GM12878 (cell line): ENCODE data around the gene SLC34A3. TPM values are rescaled to one million over a fixed set of nuclear protein-coding genes. Genes with fewer than 3 reads are reported as not detected.

Source experiments
- ATAC-seq: fragments of 200-7000 bp; cut with Tn5 transposase; 3 replicates; pipeline ENCODE4 v1.9.1; 2020; ENCODE audit warnings: mild to moderate bottlenecking, moderate library complexity
- BruUV-seq: library from RNA; stranded (reverse); fragments of 400-500 nt; replicated peaks from 2 replicates; lab custom pipeline; 2021; lab: Mats Ljungman, UMichigan
- CTCF ChIA-PET: fragments of 300-600 bp; sonication (Branson Sonifier 250); formaldehyde crosslinking; extraction: SDS; loops from one replicate; lab custom pipeline; 2021; ENCODE audit warnings: inconsistent platforms; lab: Yijun Ruan, JAX
- POLR2A ChIA-PET: fragments of 350-600 bp; formaldehyde crosslinking; extraction: SDS; loops from one replicate; lab custom pipeline; 2021; ENCODE audit warnings: inconsistent platforms; lab: Charles Lee
- RAD21 ChIA-PET: fragments of 300-600 bp; sonication (Branson Sonifier 250); formaldehyde crosslinking; loops from one replicate; lab custom pipeline; 2023; ENCODE audit warnings: antibody characterized with exemption; ENCODE audit not compliant: unreplicated experiment; lab: Charles Lee
- SMC1A ChIA-PET: fragments of 300-600 bp; sonication (Branson Sonifier 250); formaldehyde crosslinking; loops from one replicate; lab custom pipeline; 2023; ENCODE audit not compliant: unreplicated experiment, uncharacterized antibody; lab: Charles Lee
- DNase-seq: peaks from one replicate; pipeline ENCODE4 v3.0.0-alpha.2; 2011; ENCODE audit warnings: low read depth, low spot score
- FAIRE-seq: peaks from 3 replicates; lab custom pipeline; 2011; peaks lifted over from hg19 to GRCh38; lab: Jason Lieb, UNC
- H2AFZ ChIP-seq: 2 replicates; pipeline ENCODE4 v1.6.0; 2011; ENCODE audit warnings: low read depth, low read length, control low read depth; ENCODE audit not compliant: control insufficient read depth
- H3K27ac ChIP-seq: 2 replicates; pipeline ENCODE4 v1.5.1; 2011; ENCODE audit warnings: control low read depth; ENCODE audit not compliant: control insufficient read depth, insufficient read depth
- H3K27me3 ChIP-seq, 2 experiments: replicated peaks in 1 of 2; 2 replicates each; pipeline versions ENCODE4 v1.6.0 to v1.6.1; 2011; ENCODE audit warnings: low read length in 1 of 2; ENCODE audit not compliant: control insufficient read depth in 2 of 2, insufficient read depth in 2 of 2
- H3K36me3 ChIP-seq, 2 experiments: 2 replicates each; pipeline ENCODE4 v1.5.1; 2011; ENCODE audit warnings: low read length in 1 of 2; ENCODE audit not compliant: control insufficient read depth in 2 of 2, insufficient read depth in 2 of 2
- H3K4me1 ChIP-seq: 2 replicates; pipeline ENCODE4 v1.6.1; 2011; ENCODE audit warnings: mild to moderate bottlenecking, low read length, moderate library complexity, mixed read lengths; ENCODE audit not compliant: control insufficient read depth, insufficient read depth
- H3K4me2 ChIP-seq: 2 replicates; pipeline ENCODE4 v1.6.0; 2011; ENCODE audit warnings: control low read depth; ENCODE audit not compliant: control insufficient read depth, insufficient read depth
- H3K4me3 ChIP-seq: fragments of 200-600 bp; sonication (generic); 2 replicates; pipeline ENCODE4 v1.5.1; 2016
- H3K79me2 ChIP-seq: 2 replicates; pipeline ENCODE4 v1.6.0; 2011; ENCODE audit warnings: low read length; ENCODE audit not compliant: control insufficient read depth, insufficient read depth
- H3K9ac ChIP-seq: 2 replicates; pipeline ENCODE4 v1.8.0; 2011; ENCODE audit warnings: low read length, control low read depth, mixed read lengths; ENCODE audit not compliant: control insufficient read depth, insufficient read depth
- H3K9me3 ChIP-seq: replicated peaks from 3 replicates; pipeline ENCODE4 v1.5.1; 2011; ENCODE audit warnings: mild to moderate bottlenecking, low read length; ENCODE audit not compliant: control insufficient read depth, insufficient read depth
- H4K20me1 ChIP-seq: 2 replicates; pipeline ENCODE4 v1.6.0; 2011; ENCODE audit not compliant: control insufficient read depth, insufficient read depth
- BHLHE40 ChIP-seq, 2 experiments: fragments of 450-650 bp in 1 of 2; IDR thresholded peaks; 2 replicates each; pipeline ENCODE4 v1.6.1; 2011 to 2017; ENCODE audit warnings: low read depth in 2 of 2, borderline replicate concordance in 1 of 2, improper control_type of control experiment in 1 of 2, low read length in 1 of 2, mild to moderate bottlenecking in 1 of 2
- WGBS: methylation state at CpG from one replicate; pipeline ENCODE4 v1.1.6; 2016; ENCODE audit warnings: low lambda C conversion rate; ENCODE audit not compliant: insufficient replicate concordance, insufficient coverage; ENCODE audit errors: missing lambda C conversion rate; 5-methylcytosine and 5-hydroxymethylcytosine counted together
- in situ Hi-C: fragments of 300-500 bp; cut with MboI; formaldehyde crosslinking; loops from 9 replicates; pipeline ENCODE4 v1.14.3; 2018; ENCODE audit warnings: mixed read lengths
- intact Hi-C: fragments of 100-400 bp; cut with micrococcal nuclease; formaldehyde crosslinking; loops from one replicate; pipeline ENCODE4 v1.14.2; 2022; ENCODE audit not compliant: unreplicated experiment
- polyA plus RNA-seq, 11 experiments: library from polyadenylated mRNA; depleted of rRNA in 4 of 11; unstranded in 6 of 11; stranded (reverse) in 5 of 11; fragments of >200 nt; fragmentation: Nextera tagmentation in 4 of 11; fragmentation: Illumina TruSeq in 1 of 11; extraction: Ambion mirVana in 4 of 11; extraction: Trizol in 1 of 11; gene quantifications; 1 replicate in 1 of 11; 2 replicates in 10 of 11; pipeline versions ENCODE4 v1.2.1 to v1.2.3, GENCODE V29; 2011 to 2016; ENCODE audit warnings: inconsistent platforms in 2 of 11, missing spikeins in 2 of 11, low read depth in 1 of 11
- total RNA-seq, 4 experiments: library from RNA; depleted of rRNA in 3 of 4; stranded (reverse); fragments of >200 nt in 3 of 4; fragmentation: Illumina TruSeq in 1 of 4; extraction: Trizol in 1 of 4; gene quantifications; 2 replicates each; pipeline versions ENCODE4 v1.2.1 to v1.2.3, GENCODE V29; 2013 to 2021
- TF ChIP-seq, protein P1 (sequence below): fragments of 450-650 bp; IDR thresholded peaks from 2 replicates; pipeline ENCODE4 v1.6.1; 2017; ENCODE audit warnings: antibody characterized with exemption, mild to moderate bottlenecking, moderate library complexity

Gene SLC34A3
- total and polyA plus RNA-seq, 10 of the 15 experiments (the other 5 are each of a cell fraction or from before 2014, with no cell fraction given): not detected

DNA sequence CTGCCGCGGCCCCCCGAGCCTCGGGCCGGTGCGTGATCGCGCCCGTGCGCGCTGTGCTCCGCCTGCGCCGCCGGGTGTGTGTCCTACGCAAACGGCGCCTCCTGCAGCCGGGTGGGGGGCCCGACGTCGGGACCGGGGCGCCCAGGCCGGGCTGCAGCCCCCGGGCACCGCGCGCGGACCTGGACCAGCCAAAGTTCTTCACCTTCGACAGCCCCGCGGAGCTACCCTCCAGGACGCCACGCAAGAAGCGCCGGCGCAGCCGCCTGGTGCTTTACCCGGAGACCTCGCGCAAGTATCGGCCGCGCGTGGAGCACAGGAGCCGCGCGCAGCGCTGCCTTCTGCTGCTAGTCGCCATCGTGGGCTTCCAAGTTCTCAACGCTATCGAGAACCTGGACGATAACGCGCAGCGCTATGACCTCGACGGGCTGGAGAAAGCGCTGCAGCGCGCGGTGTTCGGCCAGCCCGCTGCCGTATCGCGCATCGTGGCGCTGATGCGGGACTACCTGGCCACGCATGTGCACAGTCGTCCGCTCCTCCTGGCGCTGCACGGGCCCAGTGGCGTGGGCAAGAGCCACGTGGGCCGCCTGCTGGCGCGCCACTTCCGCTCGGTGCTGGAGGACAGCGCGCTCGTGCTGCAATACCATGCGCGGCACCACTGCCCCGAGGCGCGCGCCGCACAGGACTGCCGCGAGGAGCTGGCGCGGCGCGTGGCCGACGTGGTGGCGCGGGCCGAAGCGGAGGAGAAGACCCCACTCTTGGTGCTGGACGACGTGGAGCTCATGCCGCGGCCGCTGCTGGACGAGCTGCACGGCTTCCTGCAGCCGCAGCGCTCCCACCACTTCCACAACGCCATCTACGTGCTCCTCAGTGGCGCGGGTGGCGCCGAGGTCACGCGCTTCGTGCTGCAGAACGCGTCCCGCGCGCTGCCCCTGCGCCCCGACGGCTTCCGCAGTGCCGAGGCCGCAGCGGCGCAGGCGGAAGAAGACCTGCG is 48.3 kb downstream of the SLC34A3 start:
- Histone ChIP-seq H3K36me3 (no peaks in the 10 kb centered on the region; a peak in 3 of 4 replicates), H3K4me1 (peaks cover 37% of the 10 kb centered on the region), H3K9me3 (no peaks in the 10 kb centered on the region), H3K79me2 (peaks cover 19% of the 10 kb centered on the region), H3K4me3 (peak overlapping the region; percentile 92; the same call in 1 of the 2 replicates), H4K20me1 (no peaks in the 10 kb centered on the region), H3K4me2 (peak overlapping the region; percentile 97; the same call in 1 of the 2 replicates), H3K27me3 (no peaks in the 10 kb centered on the region), H2AFZ (no peak overlapping the region), H3K27ac (peak overlapping the region; percentile 95; the same call in 1 of the 2 replicates), H3K9ac (no peak overlapping the region)
- ChIA-PET SMC1A (no interaction called here), POLR2A (interaction anchor here (1.0 kb wide), 1 partner anchor 38 kb away, joined by 3 read pairs; the partner anchor contains the start of gene TUBB4B), RAD21 (interaction anchor here (0.8 to 1.8 kb wide), 3 partner anchors 25 to 42 kb away, joined by 3 to 6 read pairs (median 3); no protein-coding TSS in a partner anchor), CTCF (interaction anchor here (0.6 to 1.4 kb wide), 3 partner anchors 9 to 38 kb away, joined by 3 to 4 read pairs (median 3); partner anchors contain the start of gene TUBB4B)
- intact Hi-C loops (no loop called here), in situ Hi-C loops (no loop called here)
- FAIRE-seq: no peak
- BruUV-seq: TSS peak; percentile 63
- 97% methylated on average over 121 of the region's 139 CpGs for WGBS
- ATAC-seq: no peak
- no peak for DNase-seq
- TF ChIP-seq BHLHE40 (IDR thresholded peaks at IDR 0.05; ENCODE audit: borderline replicate concordance in 1 of 2, low read depth in 2 of 2, low read length in 1 of 2): 0 out of 4 replicates have a peak, but pooled peaks of 1 of the 2 experiments have one; percentile 4
- TF ChIP-seq, protein P1, sequence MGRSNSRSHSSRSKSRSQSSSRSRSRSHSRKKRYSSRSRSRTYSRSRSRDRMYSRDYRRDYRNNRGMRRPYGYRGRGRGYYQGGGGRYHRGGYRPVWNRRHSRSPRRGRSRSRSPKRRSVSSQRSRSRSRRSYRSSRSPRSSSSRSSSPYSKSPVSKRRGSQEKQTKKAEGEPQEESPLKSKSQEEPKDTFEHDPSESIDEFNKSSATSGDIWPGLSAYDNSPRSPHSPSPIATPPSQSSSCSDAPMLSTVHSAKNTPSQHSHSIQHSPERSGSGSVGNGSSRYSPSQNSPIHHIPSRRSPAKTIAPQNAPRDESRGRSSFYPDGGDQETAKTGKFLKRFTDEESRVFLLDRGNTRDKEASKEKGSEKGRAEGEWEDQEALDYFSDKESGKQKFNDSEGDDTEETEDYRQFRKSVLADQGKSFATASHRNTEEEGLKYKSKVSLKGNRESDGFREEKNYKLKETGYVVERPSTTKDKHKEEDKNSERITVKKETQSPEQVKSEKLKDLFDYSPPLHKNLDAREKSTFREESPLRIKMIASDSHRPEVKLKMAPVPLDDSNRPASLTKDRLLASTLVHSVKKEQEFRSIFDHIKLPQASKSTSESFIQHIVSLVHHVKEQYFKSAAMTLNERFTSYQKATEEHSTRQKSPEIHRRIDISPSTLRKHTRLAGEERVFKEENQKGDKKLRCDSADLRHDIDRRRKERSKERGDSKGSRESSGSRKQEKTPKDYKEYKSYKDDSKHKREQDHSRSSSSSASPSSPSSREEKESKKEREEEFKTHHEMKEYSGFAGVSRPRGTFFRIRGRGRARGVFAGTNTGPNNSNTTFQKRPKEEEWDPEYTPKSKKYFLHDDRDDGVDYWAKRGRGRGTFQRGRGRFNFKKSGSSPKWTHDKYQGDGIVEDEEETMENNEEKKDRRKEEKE: no peak
- TF ChIP-seq, all 136 proteins: peak for 1
